HG03439 (cell line): ENCODE data around the gene PPM1M.

Source experiments
- ATAC-seq: cut with Tn5 transposase; IDR thresholded peaks from one replicate; pipeline ENCODE4 v1.9.1; 2021; ENCODE audit warnings: mild to moderate bottlenecking, moderate library complexity; ENCODE audit not compliant: unreplicated experiment

The PPM1M gene

DNA sequence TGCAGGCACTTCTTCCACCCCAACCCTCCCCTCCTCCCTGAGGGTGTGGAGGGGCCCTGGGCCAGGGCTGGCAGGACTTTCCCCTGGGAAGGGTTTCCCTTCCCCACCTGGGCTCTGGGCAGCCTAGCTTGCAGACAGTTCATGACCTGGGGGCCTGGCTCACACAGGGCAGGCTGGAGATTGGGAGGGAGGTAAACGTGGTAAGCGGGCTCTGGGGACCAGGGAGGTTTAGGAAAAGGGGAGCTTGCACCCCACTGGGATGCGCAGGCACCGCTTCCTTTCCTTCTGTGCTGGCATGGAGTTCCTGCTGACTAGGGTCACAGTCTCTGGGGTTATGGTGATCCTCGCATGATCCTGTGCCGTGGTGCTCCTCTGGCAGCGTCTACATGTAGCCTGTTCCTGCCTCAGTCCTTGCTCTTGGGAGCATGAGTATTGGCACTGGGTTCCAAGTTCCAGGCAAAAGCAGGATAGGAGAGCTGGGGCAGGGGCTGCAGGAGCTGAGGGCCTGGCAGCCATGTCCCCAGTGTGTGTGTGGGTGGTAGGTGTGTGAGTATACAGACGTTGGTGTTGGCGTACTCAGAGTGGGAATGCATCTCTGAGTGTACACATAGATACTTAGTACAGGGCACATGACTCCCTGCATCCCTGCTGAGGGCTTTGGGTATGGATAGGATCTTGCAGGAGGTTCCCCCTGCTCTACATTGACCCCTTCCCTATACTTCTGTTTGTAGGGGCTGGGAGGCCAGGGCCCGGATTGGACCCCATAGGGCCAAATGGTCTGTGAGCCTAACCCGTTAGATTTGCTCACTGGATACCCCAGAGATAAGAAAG is 49.0 kb downstream of the PPM1M start:
- ATAC-seq, result no peak

- no peak for ATAC-seq
Observed at GRCh38 chr3:52295671-52296208, 50.2 kb downstream of the PPM1M start.

DNA sequence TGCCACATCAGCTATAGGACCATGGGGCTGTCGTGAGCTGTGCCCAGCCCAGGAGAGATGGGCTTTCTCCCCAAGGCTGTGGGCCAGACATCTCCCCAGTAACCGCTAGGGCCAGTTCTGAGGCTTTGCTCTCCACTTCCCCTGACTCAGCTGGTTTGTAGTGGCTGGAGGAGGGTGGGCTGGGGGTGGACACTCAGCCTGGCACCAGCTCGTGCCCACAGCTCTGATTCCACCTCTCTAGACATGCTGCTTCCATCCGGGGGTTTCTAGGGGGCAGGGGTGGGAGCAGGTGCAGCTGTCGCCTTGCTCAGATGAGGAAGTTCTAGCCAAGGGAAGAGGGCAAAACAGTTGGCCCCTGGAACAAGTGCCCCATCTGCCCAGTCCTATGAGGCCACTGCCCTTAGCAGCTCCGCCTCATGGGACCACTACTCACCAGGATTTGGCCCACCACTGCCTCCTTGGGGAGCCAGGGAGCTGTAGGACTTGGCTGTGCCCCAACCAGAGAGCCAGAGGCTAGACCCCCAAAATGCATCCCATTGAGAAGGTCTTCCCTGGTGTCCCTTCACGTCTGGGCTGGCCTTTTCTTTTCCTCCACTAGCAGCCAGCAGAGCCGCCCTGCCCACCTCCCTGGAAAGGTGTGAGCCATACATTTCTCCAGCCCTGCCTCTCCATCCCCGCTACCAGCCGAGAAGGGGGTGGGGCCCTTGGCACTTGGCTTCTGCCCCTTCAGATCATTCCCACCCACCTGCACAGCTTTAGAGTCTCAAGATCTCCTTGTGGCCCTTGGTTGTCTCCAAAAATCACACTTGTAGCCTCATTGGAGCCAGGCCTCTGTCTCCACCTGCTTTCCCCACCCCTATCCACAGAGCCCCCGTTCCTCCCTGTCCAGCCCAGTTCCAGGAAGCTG is 51.9 kb downstream of the PPM1M start:
- ATAC-seq, result no peak

DNA sequence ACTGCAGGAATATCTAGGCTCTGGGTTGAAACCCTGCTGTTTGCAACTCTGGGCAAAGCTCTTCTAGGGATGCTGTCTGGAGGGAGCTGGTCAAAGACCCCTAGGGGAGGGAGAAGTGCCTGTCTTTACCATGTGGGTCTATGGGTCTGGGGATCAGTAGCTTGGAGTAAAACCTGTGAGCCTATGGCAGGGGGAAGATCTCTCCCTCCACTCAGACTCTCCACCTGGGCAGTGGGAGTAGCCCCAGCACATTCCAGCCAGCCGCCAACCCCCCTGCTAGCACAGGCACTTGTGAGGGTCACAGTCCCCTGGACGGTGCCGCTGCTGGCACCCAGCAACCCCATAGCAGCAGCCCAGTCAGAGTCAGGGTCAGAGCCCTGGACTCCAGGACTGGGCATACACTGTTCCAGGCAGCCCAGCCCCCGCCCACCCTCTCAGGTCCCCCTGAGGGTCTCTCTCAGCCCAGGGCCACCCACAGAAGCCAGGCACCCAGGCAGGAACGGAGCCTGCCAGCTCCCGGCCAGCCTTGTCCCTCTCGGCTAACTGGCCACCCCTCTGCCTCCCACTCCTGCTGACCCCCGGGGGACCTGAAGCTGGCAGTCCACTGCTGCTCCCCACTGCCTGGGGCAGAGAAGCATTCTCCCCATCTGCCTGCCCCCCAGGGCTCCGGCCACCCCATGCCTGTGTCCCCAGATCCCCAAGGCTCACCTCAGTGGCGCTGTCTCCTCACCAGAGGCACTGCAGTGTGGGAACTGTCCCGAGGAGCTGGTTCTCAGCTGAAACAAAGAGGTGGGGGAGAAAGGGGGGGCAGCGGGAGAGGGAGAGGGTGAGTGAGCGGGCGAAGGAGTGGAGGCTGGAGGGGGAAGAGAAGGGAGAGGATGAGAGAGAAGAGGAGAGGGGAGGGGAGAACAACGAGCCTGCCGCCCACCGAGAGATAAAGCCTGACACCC is 52.9 kb downstream of the PPM1M start:
- no peak for ATAC-seq

GRCh38 chr3:52299247-52299878 is 53.8 kb downstream of the PPM1M start:
- no peak for ATAC-seq
